ENCODE results near the gene DGKG.

- TF ChIP-seq CTCF (IDR thresholded peaks at IDR 0.05) (no peak), POLR2A (IDR thresholded peaks at IDR 0.05) (no peak)
Observed at GRCh38 chr3:186208296-186208989, 153.6 kb downstream of the DGKG start.

Data from right lobe of liver (tissue), 4 donors.